ENCODE measurements around the gene NEU3. TPM values are rescaled to one million over a fixed set of nuclear protein-coding genes. Genes with fewer than 3 reads are reported as not detected.
"Not testable (repeated sequence)": the region's sequence is repeated elsewhere in the genome, so short reads cannot be mapped to it uniquely, and the experiment has no call there.

NEU3 gene
- total RNA-seq, 1 donor from 2014 or later: 8.7 TPM

GRCh38 chr11:75032550-75032935 is 43.8 kb downstream of the NEU3 start:
- Histone ChIP-seq H3K36me3 (ENCODE audit: control insufficient read depth, insufficient read depth, low read length) (no peaks in the 10 kb centered on the region), H3K4me3 (ENCODE audit: low read depth, low read length) (no peak overlapping the region), H3K27me3 (ENCODE audit: control insufficient read depth, insufficient read depth, low read length) (no peaks in the 10 kb centered on the region)
- FAIRE-seq: no peak
- TF ChIP-seq CTCF (IDR thresholded peaks at IDR 0.05; ENCODE audit: insufficient read depth, low read length, severe bottlenecking): no peak
- DNase-seq (ENCODE audit: low read depth): no peak

DNA sequence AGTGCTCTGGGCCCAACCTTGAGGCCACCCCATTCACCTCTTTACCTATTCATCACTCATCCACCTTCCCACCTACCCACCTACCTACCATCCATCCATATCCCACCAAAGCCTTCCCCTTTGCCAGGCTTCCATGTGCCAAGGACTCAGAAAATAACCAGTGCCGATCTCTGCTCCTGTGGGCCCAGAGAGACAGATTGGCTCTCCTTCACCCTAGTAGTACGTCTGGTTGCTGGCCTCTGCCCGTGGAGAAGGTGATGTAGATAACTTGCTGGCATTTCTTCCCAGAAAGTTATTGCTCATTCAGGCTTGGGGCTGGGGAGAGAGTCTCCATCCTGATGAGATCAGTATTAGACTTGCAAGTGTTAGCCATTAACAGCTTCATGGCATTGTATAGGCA is 45.2 kb downstream of the NEU3 start:
- no peak for TF ChIP-seq CTCF (IDR thresholded peaks at IDR 0.05; ENCODE audit: insufficient read depth, low read length, severe bottlenecking)
- DNase-seq (ENCODE audit: low read depth) (no peak), FAIRE-seq (no peak)
- Histone ChIP-seq H3K27me3 (ENCODE audit: control insufficient read depth, insufficient read depth, low read length) (no peaks in the 10 kb centered on the region), H3K36me3 (ENCODE audit: control insufficient read depth, insufficient read depth, low read length) (no peaks in the 10 kb centered on the region), H3K4me3 (ENCODE audit: low read depth, low read length) (no peak overlapping the region)

DNA sequence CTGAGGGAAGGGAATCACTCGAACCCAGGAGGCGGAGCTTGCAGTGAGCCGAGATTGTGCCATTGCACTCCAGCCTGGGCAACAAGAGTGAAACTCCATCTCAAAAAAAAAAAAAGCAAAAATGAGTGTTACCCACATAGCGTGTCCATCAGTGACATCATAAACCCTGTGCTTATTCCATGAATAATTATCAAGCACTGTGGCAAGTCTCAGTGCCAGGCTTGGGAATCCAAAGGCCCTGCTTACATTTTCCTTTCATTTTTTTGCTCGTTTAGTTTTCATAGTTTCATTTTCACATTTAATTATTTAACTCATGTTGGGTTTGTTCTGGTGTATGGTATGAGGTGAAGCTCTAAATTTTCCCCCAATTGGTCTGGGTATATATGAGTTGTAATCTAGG is 46.5 kb downstream of the NEU3 start:
- H3K36me3 ChIP-seq (ENCODE audit: control insufficient read depth, insufficient read depth, low read length): no peaks in the 10 kb centered on the region
- no peak for FAIRE-seq
- H3K4me3 ChIP-seq (ENCODE audit: low read depth, low read length): no peak overlapping the region
- H3K27me3 ChIP-seq (ENCODE audit: control insufficient read depth, insufficient read depth, low read length): no peaks in the 10 kb centered on the region
- no peak for DNase-seq (ENCODE audit: low read depth)
- no peak for TF ChIP-seq CTCF (IDR thresholded peaks at IDR 0.05; ENCODE audit: insufficient read depth, low read length, severe bottlenecking)

- no peak overlapping the region for H3K4me3 ChIP-seq (ENCODE audit: low read depth, low read length)
- H3K27me3 ChIP-seq (ENCODE audit: control insufficient read depth, insufficient read depth, low read length): no peaks in the 10 kb centered on the region
- H3K36me3 ChIP-seq (ENCODE audit: control insufficient read depth, insufficient read depth, low read length): no peaks in the 10 kb centered on the region
- DNase-seq (ENCODE audit: low read depth) (peak; percentile 25), FAIRE-seq (no peak)
- TF ChIP-seq CTCF (IDR thresholded peaks at IDR 0.05; ENCODE audit: insufficient read depth, low read length, severe bottlenecking): no peak
Observed at GRCh38 chr11:75035911-75036565, 47.3 kb downstream of the NEU3 start.

DNA sequence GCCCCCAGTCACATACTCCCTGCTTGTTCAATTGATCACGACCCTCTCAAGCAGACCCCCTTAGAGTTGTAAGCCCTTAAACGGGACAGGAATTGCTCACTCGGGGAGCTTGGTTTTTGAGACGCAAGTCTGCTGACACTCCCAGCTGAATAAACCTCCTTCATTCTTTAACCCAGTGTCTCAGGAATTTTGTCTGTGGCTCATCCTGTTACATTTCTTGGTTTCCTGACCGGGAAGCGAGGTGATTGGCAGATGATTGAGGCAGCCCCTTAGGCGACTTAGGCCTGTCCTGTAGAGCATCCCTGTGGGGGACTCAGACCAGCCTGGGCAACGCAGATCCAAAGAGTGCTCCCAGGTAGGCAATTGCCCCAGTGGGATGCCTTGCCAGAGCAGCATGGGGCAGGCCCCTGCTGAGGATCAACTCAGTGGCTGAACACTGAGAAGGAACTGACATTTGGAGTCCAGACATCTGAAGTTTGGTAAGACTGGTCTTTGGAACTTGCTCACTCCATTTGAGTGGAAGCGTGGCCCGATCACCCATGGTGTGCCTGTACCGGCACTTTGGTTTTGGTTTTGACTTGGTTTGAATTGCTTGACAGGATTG is 51.5 kb downstream of the NEU3 start:
- TF ChIP-seq CTCF (IDR thresholded peaks at IDR 0.05; ENCODE audit: insufficient read depth, low read length, severe bottlenecking): no peak
- DNase-seq (ENCODE audit: low read depth) (no peak), FAIRE-seq (no peak)

DNA sequence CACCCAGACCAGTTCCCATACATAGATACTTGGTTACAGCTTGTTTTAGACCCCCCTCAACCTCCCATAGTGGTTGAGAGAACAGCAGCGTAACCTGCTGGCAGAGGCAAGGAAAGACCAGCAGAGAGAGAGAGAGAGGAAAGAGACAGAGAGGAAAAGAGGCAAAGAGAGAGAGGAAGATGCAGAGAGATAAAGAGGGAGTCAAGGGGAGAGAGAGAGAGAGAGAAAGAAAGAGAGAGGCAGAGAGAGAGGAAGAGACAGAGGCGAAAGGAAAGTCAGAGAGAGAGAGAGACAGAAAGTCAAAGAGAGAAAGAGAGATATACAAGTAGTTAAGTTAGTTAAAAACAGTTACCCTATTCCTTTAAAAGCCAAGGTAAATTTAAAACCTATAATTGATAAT is 52.5 kb downstream of the NEU3 start:
- H3K36me3 ChIP-seq (ENCODE audit: control insufficient read depth, insufficient read depth, low read length): no peaks in the 10 kb centered on the region
- TF ChIP-seq CTCF (IDR thresholded peaks at IDR 0.05; ENCODE audit: insufficient read depth, low read length, severe bottlenecking): no peak
- H3K27me3 ChIP-seq (ENCODE audit: control insufficient read depth, insufficient read depth, low read length): peaks cover 2% of the 10 kb centered on the region
- FAIRE-seq (no peak), DNase-seq (ENCODE audit: low read depth) (no peak)
- no peak overlapping the region for H3K4me3 ChIP-seq (ENCODE audit: low read depth, low read length)

More for the DNA sequence above, 51.5 kb downstream of the NEU3 start:
- Histone ChIP-seq H3K27me3 (ENCODE audit: control insufficient read depth, insufficient read depth, low read length) (peaks cover 2% of the 10 kb centered on the region), H3K36me3 (ENCODE audit: control insufficient read depth, insufficient read depth, low read length) (no peaks in the 10 kb centered on the region), H3K4me3 (ENCODE audit: low read depth, low read length) (no peak overlapping the region)

DNA sequence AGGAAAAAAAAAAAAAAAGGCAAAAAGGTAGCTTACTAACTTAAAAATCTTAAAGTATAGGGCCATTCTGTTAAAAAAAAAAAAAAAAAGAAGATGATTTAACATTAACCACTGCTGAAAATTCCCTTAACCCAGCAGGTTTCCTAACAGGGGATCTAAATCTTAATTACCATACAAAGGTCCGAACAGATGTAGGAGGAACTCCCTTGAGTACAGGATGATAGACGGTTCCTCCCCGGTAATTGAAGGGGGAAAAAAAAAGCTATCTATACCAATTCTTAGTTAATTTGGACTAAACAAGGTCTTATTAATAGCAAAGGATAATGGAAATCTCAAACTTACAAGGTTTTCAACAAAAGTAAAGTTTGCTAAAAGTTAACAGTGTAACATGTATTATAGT is 53.1 kb downstream of the NEU3 start:
- not testable (repeated sequence) for DNase-seq (ENCODE audit: low read depth); H3K36me3 ChIP-seq (ENCODE audit: control insufficient read depth, insufficient read depth, low read length); H3K4me3 ChIP-seq (ENCODE audit: low read depth, low read length); FAIRE-seq; H3K27me3 ChIP-seq (ENCODE audit: control insufficient read depth, insufficient read depth, low read length)

DNA sequence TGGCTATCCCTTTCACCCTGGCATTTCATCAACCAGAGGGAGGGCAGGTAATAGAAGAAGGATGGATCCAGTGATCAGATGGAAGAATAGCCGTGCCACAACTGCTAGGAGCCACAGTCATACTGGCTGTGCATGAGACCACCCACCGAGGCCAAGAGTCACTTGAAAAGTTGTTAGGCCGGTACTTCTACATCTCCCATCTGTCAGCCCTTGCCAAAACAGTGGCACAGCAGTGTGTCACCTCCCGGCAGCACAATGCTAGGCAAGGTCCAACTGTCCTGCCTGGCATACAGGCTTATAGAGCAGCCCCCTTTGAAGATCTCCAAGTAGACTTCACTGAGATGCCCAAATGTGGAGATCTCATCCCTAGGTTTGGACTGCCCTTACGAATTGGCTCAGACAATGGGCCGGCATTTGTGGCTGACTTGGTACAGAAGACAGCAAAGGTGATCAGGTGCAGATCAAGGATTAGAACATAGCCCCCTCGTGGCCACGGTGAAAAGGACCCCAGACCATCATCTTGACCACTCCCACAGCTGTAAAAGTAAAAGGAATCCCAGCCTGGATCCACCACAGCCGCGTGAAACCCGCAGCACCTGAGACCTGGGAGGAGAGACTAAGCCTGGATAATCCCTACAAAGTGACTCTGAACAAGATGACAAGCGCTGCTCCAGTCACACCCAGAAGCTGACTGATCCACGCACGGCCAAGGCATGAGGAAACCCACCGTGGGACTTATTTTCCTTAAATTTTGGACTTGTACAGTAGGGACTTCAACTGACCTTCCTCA is 55.8 kb downstream of the NEU3 start:
- not testable (repeated sequence) for H3K4me3 ChIP-seq (ENCODE audit: low read depth, low read length); H3K27me3 ChIP-seq (ENCODE audit: control insufficient read depth, insufficient read depth, low read length); FAIRE-seq; H3K36me3 ChIP-seq (ENCODE audit: control insufficient read depth, insufficient read depth, low read length); DNase-seq (ENCODE audit: low read depth)
